ENCODE measurements around the gene MRPL55.

Gene MRPL55

DNA sequence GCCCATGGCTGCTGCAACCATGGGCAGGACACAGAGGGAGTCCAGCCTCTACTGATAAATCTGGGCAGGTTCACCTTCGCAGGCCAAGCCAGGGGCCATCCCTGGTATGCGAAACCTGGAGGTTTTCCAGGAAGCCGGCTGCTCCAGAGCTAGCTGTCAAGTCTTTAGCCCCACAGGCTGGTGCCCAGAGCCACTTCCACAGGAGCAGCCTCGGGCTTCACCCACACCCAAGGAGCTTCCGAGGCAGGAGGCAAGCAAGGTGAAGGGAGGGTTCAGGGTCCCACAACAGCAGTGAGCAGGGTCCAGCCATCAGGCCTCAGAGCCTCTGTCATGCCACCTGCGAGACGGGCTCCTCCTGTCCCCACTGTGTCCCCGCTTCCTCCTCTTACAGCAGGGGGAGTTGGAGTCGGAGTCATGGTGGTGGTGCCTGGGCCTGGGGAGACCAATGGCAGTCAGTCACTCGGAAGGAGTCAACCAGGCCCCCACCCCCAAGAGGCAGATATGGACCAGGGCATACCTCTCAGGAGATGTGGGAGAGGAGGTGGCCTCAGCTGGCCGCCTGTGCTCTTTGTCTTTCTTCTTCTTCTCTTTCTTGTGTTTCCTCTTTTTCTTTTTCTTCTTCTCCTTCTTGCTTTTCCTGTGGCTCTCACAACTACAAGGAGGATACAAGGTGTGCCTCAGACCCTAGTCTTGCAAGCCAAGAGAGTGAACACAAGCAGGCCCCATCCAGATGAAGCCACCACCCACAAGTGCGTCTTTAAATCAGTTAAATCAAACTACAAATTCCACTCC is 8.1 kb downstream of the MRPL55 start:
- DNase-seq (peak; percentile 11), ATAC-seq (no peak)

DNA sequence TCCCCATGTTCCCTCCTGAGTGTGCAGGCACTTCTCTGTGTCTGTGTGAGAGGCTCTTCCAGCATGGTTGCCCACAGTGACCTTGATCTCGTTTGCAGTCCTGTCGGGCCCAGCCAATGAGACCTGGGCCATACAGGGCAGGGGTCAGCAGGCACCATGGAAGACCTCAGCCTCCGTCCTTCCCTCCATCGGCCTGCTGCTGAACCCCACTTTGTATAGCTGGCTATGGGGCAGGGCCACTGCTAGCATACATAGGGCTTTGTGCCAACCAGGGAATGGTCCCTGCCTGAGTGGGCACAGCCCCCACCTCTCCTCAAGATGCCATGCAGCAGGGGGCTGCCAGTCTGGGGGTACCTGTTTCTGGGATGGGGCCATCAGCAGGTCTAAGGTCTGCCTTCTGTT is 9.8 kb downstream of the MRPL55 start:
- peak; percentile 4 for DNase-seq
- no peak for ATAC-seq

DNA sequence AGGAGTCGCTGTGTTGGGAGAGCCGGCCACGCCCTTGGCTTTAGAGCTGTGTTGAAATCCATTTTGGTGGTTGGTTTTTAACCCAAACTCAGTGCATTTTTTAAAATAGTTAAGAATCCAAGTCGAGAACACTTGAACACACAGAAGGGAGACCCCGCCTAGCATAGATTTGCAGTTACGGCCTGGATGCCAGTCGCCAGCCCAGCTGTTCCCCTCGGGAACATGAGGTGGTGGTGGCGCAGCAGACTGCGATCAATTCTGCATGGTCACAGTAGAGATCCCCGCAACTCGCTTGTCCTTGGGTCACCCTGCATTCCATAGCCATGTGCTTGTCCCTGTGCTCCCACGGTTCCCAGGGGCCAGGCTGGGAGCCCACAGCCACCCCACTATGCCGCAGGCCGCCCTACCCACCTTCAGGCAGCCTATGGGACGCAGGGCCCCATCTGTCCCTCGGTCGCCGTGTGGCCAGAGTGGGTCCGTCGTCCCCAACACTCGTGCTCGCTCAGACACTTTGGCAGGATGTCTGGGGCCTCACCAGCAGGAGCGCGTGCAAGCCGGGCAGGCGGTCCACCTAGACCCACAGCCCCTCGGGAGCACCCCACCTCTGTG is 10.7 kb downstream of the MRPL55 start:
- ATAC-seq (no peak), DNase-seq (no peak)

DNA sequence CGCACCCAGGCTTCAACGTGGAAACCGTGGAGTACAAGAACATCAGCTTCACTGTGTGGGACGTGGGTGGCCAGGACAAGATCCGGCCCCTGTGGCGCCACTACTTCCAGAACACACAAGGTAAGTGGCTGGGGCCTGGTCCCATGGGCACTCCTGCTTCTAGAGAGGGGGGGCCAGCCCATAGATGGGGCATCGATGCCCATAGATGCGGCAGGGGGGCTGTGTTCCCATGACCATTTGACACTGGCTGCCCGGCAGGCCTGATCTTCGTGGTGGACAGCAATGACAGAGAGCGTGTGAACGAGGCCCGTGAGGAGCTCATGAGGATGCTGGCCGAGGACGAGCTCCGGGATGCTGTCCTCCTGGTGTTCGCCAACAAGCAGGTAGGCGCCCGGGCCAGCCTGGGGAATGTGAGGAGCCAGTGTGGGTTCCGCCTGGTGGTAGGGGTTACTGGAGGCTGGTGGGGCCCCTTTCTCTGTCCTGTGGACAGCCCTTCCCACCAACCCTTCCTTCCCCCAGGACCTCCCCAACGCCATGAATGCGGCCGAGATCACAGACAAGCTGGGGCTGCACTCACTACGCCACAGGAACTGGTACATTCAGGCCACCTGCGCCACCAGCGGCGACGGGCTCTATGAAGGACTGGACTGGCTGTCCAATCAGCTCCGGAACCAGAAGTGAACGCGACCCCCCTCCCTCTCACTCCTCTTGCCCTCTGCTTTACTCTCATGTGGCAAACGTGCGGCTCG is 11.6 kb downstream of the MRPL55 start:
- ATAC-seq (no peak), DNase-seq (peak; percentile 3)

DNA sequence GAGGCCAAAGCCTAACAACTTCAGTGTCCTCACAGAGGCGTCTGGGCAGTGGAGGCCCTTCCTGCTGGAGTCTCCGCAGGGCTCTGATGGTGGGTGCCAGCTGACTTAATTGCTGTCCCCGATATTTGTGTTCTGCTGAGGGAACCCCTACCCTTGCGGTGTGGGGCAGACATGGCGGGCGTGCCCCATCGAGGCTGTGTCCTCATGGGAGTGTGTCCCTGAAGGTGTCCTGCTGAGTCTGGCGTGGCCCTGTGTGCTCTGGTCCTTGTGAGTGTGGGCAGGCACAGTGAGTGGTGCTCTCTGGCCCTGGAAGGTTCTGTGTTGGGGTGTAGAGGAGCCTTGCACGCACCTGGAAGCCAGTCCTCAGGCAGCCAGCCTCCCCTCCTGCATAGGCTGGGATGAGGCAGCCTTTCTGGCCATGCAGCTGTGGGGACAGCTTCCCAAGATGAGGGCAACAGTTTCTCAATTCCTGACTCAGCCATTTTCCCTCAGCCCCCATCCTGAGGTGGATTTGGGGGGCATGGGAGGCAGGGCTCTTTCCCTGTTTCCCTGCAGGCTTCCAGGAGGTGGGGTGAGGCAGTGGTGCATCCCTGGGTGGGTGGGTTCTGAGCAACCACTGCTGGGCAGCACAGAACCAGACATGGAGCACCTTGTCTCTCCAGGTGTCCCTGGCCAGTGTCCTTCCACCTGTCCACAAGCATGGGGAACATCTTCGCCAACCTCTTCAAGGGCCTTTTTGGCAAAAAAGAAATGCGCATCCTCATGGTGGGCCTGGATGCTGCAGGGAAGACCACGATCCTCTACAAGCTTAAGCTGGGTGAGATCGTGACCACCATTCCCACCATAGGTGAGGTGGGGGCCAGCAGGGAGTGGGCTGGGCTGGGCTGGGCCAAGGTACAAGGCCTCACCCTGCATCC is 12.4 kb downstream of the MRPL55 start:
- no peak for ATAC-seq
- no peak for DNase-seq

DNA sequence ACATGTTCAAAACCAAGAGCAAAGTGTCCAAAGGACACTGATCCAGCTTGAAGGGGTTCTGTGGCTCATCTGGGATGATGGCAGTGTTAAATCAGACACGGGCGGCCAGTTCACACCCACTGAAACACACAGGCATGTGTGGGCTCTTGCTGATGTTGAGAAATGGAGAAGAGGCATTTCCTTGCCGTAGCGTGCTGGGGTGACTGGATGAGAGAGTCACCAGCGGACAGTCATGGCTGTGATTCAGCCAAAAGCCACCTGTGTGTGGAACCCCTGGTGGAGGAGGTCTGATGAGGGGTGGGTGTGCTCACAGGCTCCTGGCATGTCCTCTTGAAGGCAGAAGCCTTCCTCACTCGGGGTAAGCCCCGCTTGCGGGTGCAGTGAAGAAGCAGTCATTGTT is 13.2 kb downstream of the MRPL55 start:
- ATAC-seq: no peak

DNA sequence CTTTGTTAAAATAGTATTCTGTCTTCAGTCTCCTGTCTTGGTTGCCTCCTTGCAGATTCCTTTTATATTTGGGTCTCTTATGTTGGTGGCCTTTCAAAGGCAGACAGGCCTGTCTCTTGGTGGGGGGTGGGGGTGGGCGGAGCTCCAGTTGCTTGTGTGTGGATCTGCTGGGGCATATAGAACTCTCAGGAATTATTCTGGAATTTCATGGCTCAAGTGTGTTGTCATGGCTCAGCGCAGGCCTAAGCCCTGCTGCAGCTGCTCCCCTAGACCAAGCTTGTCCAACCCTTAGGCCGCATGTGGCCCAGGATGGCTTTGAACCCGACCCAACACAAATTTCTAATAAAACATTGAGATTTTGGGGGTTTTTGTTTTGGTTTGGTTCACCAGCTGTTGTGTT is 13.9 kb downstream of the MRPL55 start:
- no peak for DNase-seq
- no peak for ATAC-seq

More for the DNA sequence above, 13.2 kb downstream of the MRPL55 start:
- no peak for DNase-seq

DNA sequence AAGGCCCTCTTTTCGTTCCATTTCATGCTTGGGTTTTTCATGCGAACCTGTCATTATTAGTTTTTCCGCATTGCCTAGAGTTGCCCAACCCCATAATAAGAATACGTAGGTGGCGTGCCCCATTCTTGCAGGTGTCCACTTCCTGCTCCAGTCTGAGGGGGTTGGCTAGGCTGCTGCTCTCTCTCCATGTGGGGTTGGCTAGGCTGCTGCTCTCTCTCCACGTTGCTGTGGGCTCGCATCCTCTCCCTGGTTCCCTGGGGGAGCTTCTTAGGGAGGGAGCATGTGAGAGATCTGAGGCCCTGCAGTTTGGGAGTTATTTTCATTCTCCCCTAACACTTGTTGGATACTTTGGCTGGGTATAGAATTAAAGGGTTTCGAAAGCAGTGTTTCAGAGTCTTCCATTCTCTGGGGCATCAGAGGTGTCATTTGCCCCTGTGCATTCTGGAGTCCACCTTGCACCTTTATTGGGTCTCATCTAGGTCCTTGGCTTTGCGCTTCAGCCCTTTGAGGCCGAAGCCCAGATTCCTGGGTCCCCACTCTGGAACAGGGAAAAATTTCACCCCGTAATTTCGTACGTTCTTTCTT is 14.6 kb downstream of the MRPL55 start:
- ATAC-seq: no peak
- no peak for DNase-seq

DNA sequence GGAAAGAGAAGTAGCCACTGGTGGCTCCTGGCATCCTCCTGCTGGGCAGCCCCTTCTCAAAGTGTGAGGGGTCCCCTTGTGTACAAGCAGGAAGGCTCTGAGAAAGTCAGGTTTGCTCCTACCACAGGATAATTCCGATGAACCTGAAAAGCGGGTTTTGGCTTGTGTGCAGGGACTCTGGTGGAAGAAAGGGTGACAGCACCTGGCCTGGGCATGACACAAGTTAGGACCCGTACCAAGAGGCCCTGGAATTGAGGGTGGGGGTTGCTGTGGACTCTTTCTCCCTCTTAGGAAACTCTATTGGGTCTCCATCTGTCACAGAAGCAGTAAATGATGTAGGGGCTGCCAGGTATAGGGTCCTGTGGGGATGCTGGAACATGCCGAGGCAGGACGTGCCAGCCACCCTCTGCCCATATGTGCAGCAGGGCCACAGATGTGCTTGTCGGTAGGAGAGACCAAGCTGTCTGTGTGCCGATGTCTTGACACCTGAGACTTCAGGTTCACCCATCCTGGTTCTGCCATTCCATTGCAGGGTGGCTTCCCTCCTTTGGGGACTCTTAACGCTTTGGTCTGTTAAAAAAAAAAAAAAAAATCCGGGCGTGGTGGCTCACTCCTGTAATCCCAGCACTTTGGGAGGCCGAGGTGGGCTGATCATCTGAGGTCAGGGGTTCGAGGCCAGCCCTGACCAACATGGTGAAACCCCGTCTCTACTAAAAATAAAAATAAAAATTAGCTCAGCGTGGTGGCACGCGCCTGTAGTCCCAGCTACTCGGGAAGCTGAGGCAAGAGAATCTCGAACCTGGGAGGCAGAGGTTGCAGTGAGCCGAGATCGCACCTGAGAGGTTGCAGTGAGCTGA is 15.8 kb downstream of the MRPL55 start:
- ATAC-seq (no peak), DNase-seq (no peak)

DNA sequence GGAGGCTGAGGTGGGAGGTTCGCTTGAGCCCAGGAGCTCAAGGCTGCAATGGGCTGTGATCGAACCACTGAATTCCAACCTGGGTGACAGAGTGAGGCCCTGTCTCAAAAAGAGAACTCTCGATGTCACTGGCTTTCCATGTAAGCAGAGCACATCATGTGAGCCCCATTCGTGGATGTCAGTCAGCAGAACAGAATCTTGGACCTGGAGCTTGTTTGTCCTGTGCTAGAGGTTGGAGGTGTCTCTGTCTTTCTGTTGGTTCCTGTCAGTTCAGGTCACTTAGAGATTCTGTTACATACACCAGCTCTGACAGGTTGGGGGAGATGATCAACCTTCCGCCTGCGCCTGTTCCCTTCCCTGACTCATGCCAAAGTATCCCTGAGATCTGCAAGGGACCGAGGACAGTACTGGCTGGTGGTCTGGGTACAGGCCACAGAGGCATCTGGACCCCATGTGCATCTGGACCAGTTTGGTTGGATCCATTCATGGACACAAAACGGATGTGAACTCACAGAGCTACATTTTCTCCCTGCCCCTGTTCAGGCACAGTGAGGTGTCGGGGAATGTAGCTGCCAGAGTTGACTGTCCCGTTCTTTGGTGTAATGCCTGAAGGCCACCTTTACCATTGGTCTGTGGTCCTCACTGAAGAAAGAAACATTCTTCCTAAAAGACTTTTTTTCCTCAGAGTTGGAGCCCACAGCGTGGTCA is 16.6 kb downstream of the MRPL55 start:
- ATAC-seq (no peak), DNase-seq (no peak)

DNA sequence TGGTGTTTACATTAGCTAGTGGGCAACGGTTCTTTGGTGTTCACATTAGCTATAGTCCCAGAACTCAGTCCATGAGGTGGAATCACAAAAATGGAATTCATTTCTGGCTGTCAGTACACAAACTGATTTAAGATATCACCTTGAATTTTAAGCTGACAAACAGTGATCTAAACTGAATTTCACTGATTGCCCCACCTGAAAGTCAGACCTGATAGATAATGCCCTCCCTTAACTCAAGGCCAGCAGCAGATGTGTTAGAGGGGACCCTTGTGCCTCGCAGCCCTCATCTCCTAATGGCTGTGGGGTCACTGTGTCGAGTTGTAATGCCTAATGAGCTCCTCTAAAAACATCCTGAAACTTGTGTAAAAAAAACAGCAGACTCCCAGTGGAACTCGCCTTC is 18.0 kb downstream of the MRPL55 start:
- DNase-seq: no peak
- no peak for ATAC-seq

DNA sequence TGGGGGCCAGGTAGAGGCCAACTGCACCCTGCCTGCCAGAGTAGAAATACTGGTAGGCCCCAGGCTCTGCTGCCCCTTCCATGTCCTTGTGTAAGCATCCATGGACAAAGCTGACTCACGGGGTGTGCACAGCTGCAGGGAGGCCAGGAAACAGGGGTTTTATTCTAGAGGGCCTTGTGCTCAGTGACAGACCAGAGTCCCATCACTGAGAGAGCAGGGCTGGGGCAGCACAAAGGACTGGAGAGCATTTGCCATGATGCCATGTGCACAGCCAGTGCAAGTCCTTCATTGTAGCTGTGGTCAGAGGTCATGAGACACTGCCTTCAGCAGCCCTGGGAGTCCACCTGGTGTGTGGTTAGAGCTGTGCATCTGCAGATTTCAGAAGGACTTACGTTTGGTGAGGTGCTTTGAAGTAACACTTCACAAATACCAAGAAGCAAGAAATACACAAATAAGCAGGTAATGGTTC is 18.5 kb downstream of the MRPL55 start:
- ATAC-seq (no peak), DNase-seq (no peak)

DNA sequence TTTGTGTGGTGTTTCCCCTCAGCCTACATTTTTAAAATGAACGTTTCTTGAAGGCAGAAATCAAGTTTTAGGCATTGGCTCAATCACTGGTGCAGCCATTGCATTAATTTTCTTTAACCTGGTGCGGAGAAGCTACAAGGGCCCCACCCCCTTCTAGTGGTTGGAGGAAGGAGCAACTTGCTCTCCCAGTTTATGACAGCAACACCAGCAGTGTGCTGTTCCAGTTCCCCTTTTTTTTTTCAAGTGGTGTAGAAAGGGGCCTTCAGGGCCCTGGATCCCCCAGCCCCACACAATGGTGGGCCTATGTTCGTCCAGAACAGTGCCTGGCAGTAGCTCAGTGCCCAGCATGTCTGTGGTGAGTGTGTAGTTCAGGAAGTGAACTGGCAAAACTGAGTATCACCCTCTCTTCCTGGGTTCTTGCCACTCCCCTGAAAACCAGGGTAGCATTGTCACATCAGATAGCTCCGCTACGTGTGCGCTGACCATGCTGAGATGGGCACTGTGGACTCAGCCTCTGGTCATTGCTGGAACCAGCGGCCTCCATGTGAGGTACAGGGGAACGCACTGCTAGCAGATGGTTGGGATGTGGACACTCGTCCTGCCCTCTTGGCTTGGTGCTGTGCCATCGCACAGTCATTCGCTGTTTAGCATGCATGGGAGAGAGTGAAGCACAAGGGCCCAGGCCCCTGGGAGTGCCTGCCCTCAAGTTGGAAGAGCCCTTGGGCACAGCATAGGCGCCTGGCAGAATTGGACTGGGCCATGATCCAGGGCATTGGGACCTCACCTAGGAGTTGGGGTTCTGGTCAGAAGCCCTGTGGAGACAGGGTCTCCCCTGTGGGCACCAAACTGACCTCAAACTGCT is 19.3 kb downstream of the MRPL55 start:
- no peak for DNase-seq
- ATAC-seq: no peak

DNA sequence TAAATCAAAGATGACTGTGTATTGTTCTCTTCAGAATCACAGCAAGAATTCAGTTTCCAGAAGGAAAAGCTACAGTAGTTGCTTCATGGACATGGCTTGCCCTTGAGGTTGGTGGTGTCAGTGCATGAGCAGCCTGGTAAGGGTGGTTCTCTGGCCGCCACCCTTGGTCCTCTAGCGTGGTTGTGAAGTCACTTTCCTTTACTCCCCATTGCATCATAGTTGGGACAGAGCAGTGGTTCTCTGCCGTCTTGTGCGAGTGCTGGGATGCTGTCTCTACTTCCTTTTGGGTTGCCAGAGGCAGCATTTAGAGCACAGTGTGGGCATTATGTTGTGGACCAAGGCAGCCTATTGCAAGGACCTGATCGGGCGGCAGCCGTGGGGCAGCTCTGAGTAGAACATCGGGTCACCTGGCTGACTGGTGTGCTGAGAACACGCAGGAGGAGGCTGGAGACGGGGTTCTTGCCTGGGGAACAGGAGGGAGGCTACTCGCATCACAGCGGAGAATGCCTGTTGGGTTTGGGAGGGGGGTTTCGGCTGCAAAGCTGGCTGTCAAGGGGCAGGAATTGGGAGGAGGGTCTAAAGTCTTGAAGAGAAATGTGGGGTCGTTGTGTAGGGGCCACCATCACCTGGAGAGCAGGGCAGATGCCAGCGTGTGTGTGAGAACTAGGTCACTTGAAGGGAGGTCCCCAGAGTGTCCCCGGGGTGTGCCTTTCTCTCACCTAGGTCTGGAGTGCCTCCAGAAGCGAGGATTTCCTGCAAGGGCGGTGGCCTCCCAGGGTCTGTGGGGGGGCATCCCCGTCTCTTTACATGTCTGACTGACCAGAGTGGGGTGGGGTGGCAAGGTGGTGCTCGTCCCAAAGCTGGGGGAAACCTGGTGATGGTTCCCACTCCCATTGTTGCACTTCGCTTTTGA is 20.3 kb downstream of the MRPL55 start:
- no peak for DNase-seq
- ATAC-seq: no peak

DNA sequence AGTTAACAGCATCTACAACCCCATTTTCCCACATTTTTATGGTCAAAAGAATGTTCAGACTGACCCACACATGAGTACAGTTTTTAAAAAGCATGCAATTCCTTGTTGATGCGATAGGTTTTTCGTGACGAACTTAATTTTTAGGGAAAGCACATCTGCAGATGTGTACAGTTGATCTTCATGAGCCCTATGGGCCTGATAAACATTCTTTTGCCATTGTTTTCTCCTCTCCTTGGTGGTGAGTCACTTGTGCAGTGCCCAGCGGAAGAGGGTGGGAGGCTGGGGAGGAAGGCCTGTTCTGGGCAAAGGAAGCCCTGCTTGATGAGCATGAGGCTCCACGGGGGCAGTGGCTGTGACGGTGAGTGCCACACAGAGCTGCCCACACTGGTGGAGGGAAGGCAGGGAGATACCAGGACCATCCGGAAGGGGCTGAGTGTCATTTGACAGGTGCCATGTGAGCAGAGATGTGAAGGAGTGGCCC is 21.3 kb downstream of the MRPL55 start:
- ATAC-seq: peak; percentile 56
- DNase-seq: peak; percentile 35

DNA sequence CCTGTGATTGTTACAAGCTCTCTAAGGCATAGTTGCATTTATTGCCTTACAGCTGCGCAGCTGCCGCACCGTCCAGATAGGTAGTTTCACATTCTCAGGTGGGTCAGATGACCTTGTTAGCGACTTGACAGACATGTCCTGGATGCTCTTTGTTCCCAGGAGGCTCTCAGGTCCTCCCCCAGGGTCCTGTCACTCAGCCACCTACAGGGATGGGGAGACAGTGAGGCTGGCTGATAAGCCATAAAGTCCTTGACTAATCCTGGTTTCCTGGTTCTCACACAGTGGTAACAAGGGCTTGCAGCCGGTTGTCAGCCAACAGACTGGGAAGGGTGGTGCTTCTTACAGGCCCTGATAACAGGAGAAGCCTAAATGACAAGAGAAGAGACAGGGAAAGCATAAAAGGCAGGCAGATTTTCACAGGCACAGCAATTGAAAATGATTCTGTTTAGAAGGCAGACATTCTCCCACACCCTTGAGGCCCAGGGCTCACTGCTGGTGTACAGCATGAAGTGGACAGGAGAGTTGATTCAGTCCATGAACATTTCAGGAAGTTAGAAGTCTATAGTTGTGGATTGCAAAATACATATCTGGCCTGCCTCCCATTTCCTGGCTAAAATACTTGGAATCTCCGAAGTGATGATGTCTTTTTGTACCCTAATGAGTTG is 23.7 kb downstream of the MRPL55 start:
- ATAC-seq: no peak
- DNase-seq: no peak

DNA sequence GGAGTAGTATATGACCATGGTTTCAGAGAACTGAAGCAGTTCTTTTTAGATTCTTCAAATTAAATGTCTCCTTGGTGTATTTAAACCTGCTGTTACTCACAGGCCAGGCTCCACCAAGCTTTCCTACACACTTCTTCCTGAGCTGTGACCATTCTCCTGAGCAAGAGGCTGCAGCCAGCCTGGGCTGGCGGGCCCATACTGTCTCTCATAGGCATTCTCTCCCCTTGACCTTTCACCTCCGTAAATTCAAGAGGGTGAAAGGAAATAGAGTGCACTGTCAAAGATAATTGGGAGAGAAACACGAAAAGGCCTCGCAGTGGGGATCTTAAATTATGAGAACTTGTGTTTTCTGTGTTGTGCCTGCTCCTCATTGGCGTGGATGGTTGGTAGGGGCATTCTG is 24.3 kb downstream of the MRPL55 start:
- ATAC-seq: no peak

More for the DNA sequence above, 24.3 kb downstream of the MRPL55 start:
- DNase-seq: no peak
